Measurements from ENCODE around the gene CAPRIN2. TPM values are rescaled to one million over a fixed set of nuclear protein-coding genes. Genes with fewer than 3 reads are reported as not detected.
A peak's percentile ranks its signal among the peaks of the same experiment; 100 is the strongest.

The CAPRIN2 gene
- polyA plus RNA-seq, 1 donor = 56.3 TPM

GRCh38 chr12:30763053-30763452 is 8.3 kb upstream of the CAPRIN2 start:
- no peak for DNase-seq

GRCh38 chr12:30761730-30762129 is 7.0 kb upstream of the CAPRIN2 start:
- DNase-seq = no peak

GRCh38 chr12:30757316-30757715 is 2.6 kb upstream of the CAPRIN2 start:
- no peak for DNase-seq

GRCh38 chr12:30756074-30756473 is 1.3 kb upstream of the CAPRIN2 start:
- DNase-seq = no peak

- DNase-seq = no peak
Observed at GRCh38 chr12:30755395-30755762, 628 bp upstream of the CAPRIN2 start.

GRCh38 chr12:30754383-30754749 is 385 bp downstream of the CAPRIN2 start:
- DNase-seq = no peak

GRCh38 chr12:30753751-30754382 is 884 bp downstream of the CAPRIN2 start:
- peak; percentile 26 for DNase-seq

- peak; percentile 17 for DNase-seq
Observed at GRCh38 chr12:30753233-30753632, 1.5 kb downstream of the CAPRIN2 start.

- no peak for DNase-seq
Observed at GRCh38 chr12:30752255-30752654, 2.5 kb downstream of the CAPRIN2 start.

GRCh38 chr12:30748147-30748546 is 6.6 kb downstream of the CAPRIN2 start:
- no peak for DNase-seq

GRCh38 chr12:30746190-30746589 is 8.6 kb downstream of the CAPRIN2 start:
- DNase-seq = no peak

GRCh38 chr12:30744321-30744720 is 10.4 kb downstream of the CAPRIN2 start:
- DNase-seq = no peak

- DNase-seq = no peak
Observed at GRCh38 chr12:30740274-30740673, 14.5 kb downstream of the CAPRIN2 start.

- no peak for DNase-seq
Observed at GRCh38 chr12:30739020-30739419, 15.7 kb downstream of the CAPRIN2 start.

- no peak for DNase-seq
Observed at GRCh38 chr12:30732954-30733637, 21.7 kb downstream of the CAPRIN2 start.

- DNase-seq = no peak
Observed at GRCh38 chr12:30730011-30730410, 24.7 kb downstream of the CAPRIN2 start.

GRCh38 chr12:30729547-30729946 is 25.2 kb downstream of the CAPRIN2 start:
- DNase-seq = no peak

GRCh38 chr12:30726647-30727046 is 28.1 kb downstream of the CAPRIN2 start:
- no peak for DNase-seq

GRCh38 chr12:30725739-30726138 is 29.0 kb downstream of the CAPRIN2 start:
- DNase-seq = no peak

GRCh38 chr12:30719060-30719459 is 35.7 kb downstream of the CAPRIN2 start:
- no peak for DNase-seq

- no peak for DNase-seq
Observed at GRCh38 chr12:30707613-30708342, 47.0 kb downstream of the CAPRIN2 start.

- no peak for DNase-seq
Observed at GRCh38 chr12:30706476-30706875, 48.3 kb downstream of the CAPRIN2 start.

GRCh38 chr12:30701056-30701455 is 53.7 kb downstream of the CAPRIN2 start:
- no peak for DNase-seq
